H9 (cell line): Measurements from ENCODE around the gene LY6G5C. TPM values are rescaled to one million over a fixed set of nuclear protein-coding genes. Genes with fewer than 3 reads are reported as not detected.

Source experiments
- DNase-seq: peaks from one replicate; pipeline ENCODE4 v3.0.0-alpha.2; 2017
- H2AFZ ChIP-seq: one replicate; pipeline ENCODE4 v1.6.1; 2013; ENCODE audit warnings: mild to moderate bottlenecking, low read length, control low read depth, moderate library complexity
- H2AK5ac ChIP-seq: 2 replicates; pipeline ENCODE4 v1.6.1; 2013; ENCODE audit warnings: low read length, control low read depth, mixed read lengths; ENCODE audit not compliant: insufficient read length
- H2BK120ac ChIP-seq: one replicate; pipeline ENCODE4 v1.6.1; 2013; ENCODE audit warnings: low read depth, mild to moderate bottlenecking, low read length, control low read depth, inconsistent platforms; ENCODE audit not compliant: poor library complexity, severe bottlenecking
- H2BK12ac ChIP-seq: 2 replicates; pipeline ENCODE4 v1.6.1; 2013; ENCODE audit warnings: low read length, control low read depth, mixed read lengths, low read depth; ENCODE audit not compliant: insufficient read length
- H2BK15ac ChIP-seq: 2 replicates; pipeline ENCODE4 v1.6.1; 2013; ENCODE audit warnings: low read depth, low read length, control low read depth
- H2BK20ac ChIP-seq: one replicate; pipeline ENCODE4 v1.6.1; 2013; ENCODE audit warnings: low read depth, mild to moderate bottlenecking, low read length, control low read depth, inconsistent platforms; ENCODE audit not compliant: poor library complexity, severe bottlenecking
- H2BK5ac ChIP-seq: 2 replicates; pipeline ENCODE4 v1.6.1; 2013; ENCODE audit warnings: low read length, control low read depth, mixed read lengths; ENCODE audit not compliant: insufficient read length
- H3K14ac ChIP-seq: 2 replicates; pipeline ENCODE4 v1.6.1; 2013; ENCODE audit warnings: low read length, control low read depth; ENCODE audit not compliant: insufficient read depth
- H3K18ac ChIP-seq: 2 replicates; pipeline ENCODE4 v1.6.1; 2013; ENCODE audit warnings: low read depth, mild to moderate bottlenecking, mixed read lengths, low read length, control low read depth; ENCODE audit not compliant: insufficient read length
- H3K23ac ChIP-seq: 2 replicates; pipeline ENCODE4 v1.6.1; 2013; ENCODE audit warnings: low read length, control low read depth, mixed read lengths, low read depth; ENCODE audit not compliant: insufficient read length
- H3K23me2 ChIP-seq: 2 replicates; pipeline ENCODE4 v1.6.1; 2013; ENCODE audit warnings: low read depth, mild to moderate bottlenecking, mixed read lengths, low read length, control low read depth; ENCODE audit not compliant: insufficient read length, poor library complexity, severe bottlenecking
- H3K27ac ChIP-seq: 2 replicates; pipeline ENCODE4 v1.5.1; 2013; ENCODE audit warnings: low read length, control low read depth, mixed read lengths, low read depth; ENCODE audit not compliant: insufficient read length
- H3K27me3 ChIP-seq: 2 replicates; pipeline ENCODE4 v1.6.1; 2013; ENCODE audit warnings: low read length, control low read depth, inconsistent platforms; ENCODE audit not compliant: insufficient read depth
- H3K4ac ChIP-seq: 2 replicates; pipeline ENCODE4 v1.6.1; 2013; ENCODE audit warnings: low read depth, mild to moderate bottlenecking, control low read depth, inconsistent platforms, low read length, moderate library complexity
- H3K4me1 ChIP-seq: 2 replicates; pipeline ENCODE4 v1.6.1; 2013; ENCODE audit warnings: low read length, control low read depth, inconsistent platforms; ENCODE audit not compliant: insufficient read depth
- H3K4me2 ChIP-seq: 2 replicates; pipeline ENCODE4 v1.6.1; 2013; ENCODE audit warnings: low read length, control low read depth, mixed read lengths; ENCODE audit not compliant: insufficient read length, insufficient read depth
- H3K56ac ChIP-seq: 2 replicates; pipeline ENCODE4 v1.6.1; 2013; ENCODE audit warnings: low read depth, mild to moderate bottlenecking, mixed read lengths, low read length, control low read depth; ENCODE audit not compliant: insufficient read length
- H3K79me1 ChIP-seq: 2 replicates; pipeline ENCODE4 v1.6.1; 2013; ENCODE audit warnings: low read depth, mild to moderate bottlenecking, moderate library complexity, low read length, control low read depth, inconsistent platforms; ENCODE audit not compliant: insufficient read depth, poor library complexity, severe bottlenecking
- H3K79me2 ChIP-seq: 2 replicates; pipeline ENCODE4 v1.6.1; 2013; ENCODE audit warnings: low read length, control low read depth, inconsistent platforms; ENCODE audit not compliant: insufficient read depth
- H3K9ac ChIP-seq: 2 replicates; pipeline ENCODE4 v1.6.1; 2013; ENCODE audit warnings: low read length, control low read depth, mixed read lengths; ENCODE audit not compliant: insufficient read length; ENCODE audit errors: extremely low read depth
- H3K9me3 ChIP-seq: one replicate; pipeline ENCODE4 v1.6.1; 2013; ENCODE audit warnings: low read depth, low read length, inconsistent platforms; ENCODE audit not compliant: control insufficient read depth
- H3T11ph ChIP-seq: one replicate; pipeline ENCODE4 v1.6.1; 2013; ENCODE audit warnings: mild to moderate bottlenecking, low read length, control low read depth, inconsistent platforms
- H4K20me1 ChIP-seq: one replicate; pipeline ENCODE4 v1.6.1; 2013; ENCODE audit not compliant: control insufficient read depth, insufficient read length, insufficient read depth
- H4K5ac ChIP-seq: 2 replicates; pipeline ENCODE4 v1.6.1; 2013; ENCODE audit warnings: low read depth, mild to moderate bottlenecking, mixed read lengths, low read length, control low read depth; ENCODE audit not compliant: insufficient read length
- H4K8ac ChIP-seq: replicated peaks from 2 replicates; pipeline ENCODE4 v1.6.1; 2013; ENCODE audit warnings: low read length, control low read depth, mixed read lengths, low read depth; ENCODE audit not compliant: insufficient read length
- H4K91ac ChIP-seq: 2 replicates; pipeline ENCODE4 v1.6.1; 2013; ENCODE audit warnings: low read depth, mild to moderate bottlenecking, moderate library complexity, mixed read lengths, low read length, control low read depth; ENCODE audit not compliant: insufficient read length
- H3K27ac Mint-ChIP-seq, 3 experiments: 2 replicates in 2 of 3; 3 replicates in 1 of 3; pipeline ENCODE4 v1.8.0; 2020 to 2021; ENCODE audit warnings: mixed read lengths in 3 of 3, mild to moderate bottlenecking in 1 of 3, moderate library complexity in 1 of 3
- H3K27me3 Mint-ChIP-seq: 2 replicates; pipeline ENCODE4 v1.8.0; 2021; ENCODE audit warnings: low read depth, mild to moderate bottlenecking, moderate library complexity, mixed read lengths
- H3K36me3 Mint-ChIP-seq, 3 experiments: 2 replicates in 2 of 3; 3 replicates in 1 of 3; pipeline ENCODE4 v1.8.0; 2020 to 2021; ENCODE audit warnings: low read depth in 3 of 3, mixed read lengths in 3 of 3; ENCODE audit not compliant: insufficient read depth in 1 of 3
- H3K4me1 Mint-ChIP-seq, 2 experiments: 2 replicates each; pipeline ENCODE4 v1.8.0; 2020; ENCODE audit warnings: mixed read lengths in 2 of 2
- H3K4me3 Mint-ChIP-seq, 2 experiments: 2 replicates in 1 of 2; 3 replicates in 1 of 2; pipeline ENCODE4 v1.8.0; 2020 to 2021; ENCODE audit warnings: mild to moderate bottlenecking in 2 of 2, mixed read lengths in 2 of 2, moderate library complexity in 1 of 2
- H3K9me3 Mint-ChIP-seq, 2 experiments: 2 replicates in 1 of 2; 3 replicates in 1 of 2; pipeline ENCODE4 v1.8.0; 2020; ENCODE audit warnings: mild to moderate bottlenecking in 2 of 2, mixed read lengths in 2 of 2, moderate library complexity in 1 of 2
- CTCF ChIP-seq: fragments of 200-600 bp; sonication (generic); conservative IDR thresholded peaks from 3 replicates; pipeline ENCODE4 v1.8.0; 2021; ENCODE audit warnings: antibody characterized with exemption, mild to moderate bottlenecking
- WGBS: extraction: QIAGEN DNeasy Blood & Tissue Kit; methylation state at CpG from one replicate; pipeline ENCODE4 v1.1.7; 2013; ENCODE audit warnings: missing lambda C conversion rate, low lambda C conversion rate, mixed read lengths; ENCODE audit not compliant: insufficient read length; ENCODE audit errors: extremely low coverage; 5-methylcytosine and 5-hydroxymethylcytosine counted together
- total RNA-seq: library from RNA; stranded (reverse); gene quantifications from 2 replicates; pipeline ENCODE4 v1.2.1, GENCODE V29; 2021

Gene LY6G5C
- total RNA-seq, 1 experiment from 2014 or later, result 2.2 TPM

- Histone ChIP-seq H3K56ac (peak within 1 kb of the TSS; percentile 38), H3K14ac (peak within 1 kb of the TSS; percentile 66), H3K79me2 (peaks cover 6% of the 10 kb centered on the region; the same call in 1 of the 2 replicates), H2BK5ac (peak within 1 kb of the TSS; percentile 17), H3K18ac (peak within 1 kb of the TSS; percentile 81), H3T11ph (no peak within 1 kb of the TSS), H2BK15ac (no peak within 1 kb of the TSS), H3K9ac (peak within 1 kb of the TSS; percentile 89), H3K4ac (no peak within 1 kb of the TSS), H3K4me2 (peak within 1 kb of the TSS; percentile 96), H3K23ac (no peak within 1 kb of the TSS), H3K9me3 (no peaks in the 10 kb centered on the region), H2AFZ (no peak within 1 kb of the TSS), H4K20me1 (no peaks in the 10 kb centered on the region), H4K8ac (no peak within 1 kb of the TSS), H3K27me3 (no peaks in the 10 kb centered on the region), H3K4me1 (no peaks in the 10 kb centered on the region), H3K79me1 (peaks cover 11% of the 10 kb centered on the region), H3K23me2 (peaks cover 24% of the 10 kb centered on the region), H3K27ac (peak within 1 kb of the TSS; percentile 87), H2BK12ac (no peak within 1 kb of the TSS), H4K91ac (no peak within 1 kb of the TSS), H4K5ac (peak within 1 kb of the TSS; percentile 41), H2BK20ac (no peak within 1 kb of the TSS), H2BK120ac (no peak within 1 kb of the TSS), H2AK5ac (no peak within 1 kb of the TSS)
- no peaks in the 10 kb centered on the region; the same call in 1 of the 2 replicates for H3K27me3 Mint-ChIP-seq
- H3K36me3 Mint-ChIP-seq, result peaks cover 47 to 73% (median 63%) of the 10 kb centered on the region in 3 experiments
- no CpG with 5 or more reads among the region's 39 CpGs for WGBS
- H3K4me3 Mint-ChIP-seq, result peak within 1 kb of the TSS; percentile 99
- DNase-seq, result peak; percentile 82
- no peak for TF ChIP-seq CTCF
- no peaks in the 10 kb centered on the region for H3K9me3 Mint-ChIP-seq
- peak within 1 kb of the TSS; percentile 99 for H3K27ac Mint-ChIP-seq
- peaks cover 30 to 37% of the 10 kb centered on the region in 2 experiments for H3K4me1 Mint-ChIP-seq
Observed at GRCh38 chr6:31664790-31665500, 15.9 kb downstream of the LY6G5C start, which contains the start of gene GPANK1. Gene GPANK1, minus strand, starts transcription at chr6:31664997. Its CDS starts 519 bp downstream, at chr6:31664478.
